ENCODE measurements around the gene APOH. TPM values are rescaled to one million over a fixed set of nuclear protein-coding genes. Genes with fewer than 3 reads are reported as not detected.
A peak's percentile ranks its signal among the peaks of the same experiment; 100 is the strongest.

Gene APOH
- total RNA-seq, 2 experiments from 2014 or later, result not detected

DNA sequence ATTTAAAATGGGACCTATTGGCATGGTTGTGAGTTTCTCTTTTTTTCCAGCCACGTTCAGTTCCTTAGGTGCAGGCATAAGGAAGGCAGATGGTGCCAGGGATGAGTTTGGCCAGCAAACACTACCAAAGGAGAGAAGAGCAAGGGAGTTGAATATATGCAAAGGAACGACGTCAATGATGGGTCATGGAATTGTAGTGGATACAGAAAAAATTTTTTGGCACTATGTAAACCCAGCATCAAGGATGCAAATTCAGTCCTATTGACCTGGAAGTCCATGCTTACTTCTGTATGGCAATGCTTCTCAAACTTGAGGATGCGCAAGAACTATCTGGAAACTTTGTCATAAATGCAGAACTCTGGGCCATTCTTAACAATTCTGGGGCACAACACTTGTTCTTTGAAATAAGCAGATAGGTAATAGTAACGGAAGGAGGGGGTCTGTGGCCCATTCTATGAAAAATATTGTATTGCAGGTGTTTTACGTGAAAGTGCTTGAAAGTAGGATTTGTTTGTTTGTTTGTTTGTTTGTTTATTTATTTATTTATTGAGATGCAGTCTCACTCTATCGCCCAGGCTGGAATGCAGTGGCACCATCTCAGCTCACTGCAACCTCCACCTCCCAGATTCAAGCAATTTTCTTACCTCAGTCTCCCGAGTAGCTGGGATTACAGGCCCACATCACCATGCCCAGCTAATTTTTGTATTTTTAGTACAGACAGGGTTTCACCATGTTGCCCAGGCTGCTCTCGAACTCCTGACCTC lies 18.0 kb downstream of the APOH start:
- Mint-ChIP-seq H3K4me3 (no peak overlapping the region), H3K27ac (no peak overlapping the region), H3K27me3 (no peaks in the 10 kb centered on the region), H3K36me3 (ENCODE audit: low read depth) (no peaks in the 10 kb centered on the region), H3K4me1 (no peaks in the 10 kb centered on the region), H3K9me3 (ENCODE audit: low read depth) (no peaks in the 10 kb centered on the region)
- POLR2A ChIA-PET, result interaction anchor here (0.6 kb wide), 1 partner anchor 47 kb away, joined by 3 read pairs; no protein-coding TSS in a partner anchor
- CTCF ChIA-PET, result interaction anchor here (0.7 to 2.5 kb wide), 3 partner anchors 9 to 458 kb away, joined by 3 to 11 read pairs (median 4); no protein-coding TSS in a partner anchor
- DNase-seq (no peak), ATAC-seq (no peak)
- intact Hi-C loops (cut with DNase I, micrococcal nuclease), result no loop called here

DNA sequence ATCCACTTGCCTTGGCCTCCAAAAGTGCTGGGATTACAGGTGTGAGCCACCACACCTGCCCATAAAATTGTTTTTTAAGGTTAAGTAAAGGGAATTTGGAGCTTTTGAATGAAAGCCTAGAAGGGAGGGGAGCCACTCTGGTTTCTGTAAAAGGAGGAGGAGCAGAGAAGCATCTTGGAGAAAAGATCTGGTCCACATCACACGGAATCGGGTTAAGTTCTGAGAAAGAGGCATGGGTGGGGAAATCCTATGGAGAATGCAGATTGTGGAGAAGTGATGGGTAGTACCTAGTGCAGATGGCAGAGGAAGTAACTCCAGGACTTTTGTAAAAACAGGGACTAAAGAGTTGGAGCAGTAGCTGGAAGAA lies 19.0 kb downstream of the APOH start:
- Mint-ChIP-seq H3K9me3 (ENCODE audit: low read depth) (no peaks in the 10 kb centered on the region), H3K36me3 (ENCODE audit: low read depth) (no peaks in the 10 kb centered on the region), H3K4me3 (no peak overlapping the region), H3K27ac (no peak overlapping the region), H3K27me3 (no peaks in the 10 kb centered on the region), H3K4me1 (no peaks in the 10 kb centered on the region)
- POLR2A ChIA-PET, result no interaction called here
- DNase-seq (no peak), ATAC-seq (no peak)
- CTCF ChIA-PET, result interaction anchor here (1.2 kb wide), 1 partner anchor 8 kb away, joined by 4 read pairs; no protein-coding TSS in a partner anchor
- intact Hi-C loops (cut with DNase I, micrococcal nuclease), result no loop called here

DNA sequence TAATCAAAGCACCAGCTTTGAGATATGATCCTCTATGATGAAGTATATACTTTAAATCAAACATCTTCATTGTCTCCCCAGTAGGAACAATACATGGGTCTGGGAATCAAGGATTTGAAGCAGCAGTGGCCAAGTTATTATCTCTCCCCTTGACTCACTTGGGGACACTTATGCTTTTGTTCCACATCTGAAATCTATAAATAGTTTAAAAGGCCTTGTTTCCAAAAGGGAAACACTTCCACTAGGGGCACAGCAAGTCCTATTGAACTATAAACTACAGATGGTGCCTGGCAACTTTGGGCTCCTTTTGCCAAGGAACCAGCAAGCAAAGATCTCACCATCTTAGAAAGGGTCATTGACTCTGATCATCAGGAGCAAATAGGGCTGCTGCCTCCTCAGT lies 21.3 kb downstream of the APOH start:
- ChIA-PET POLR2A (no interaction called here), CTCF (interaction anchor here (0.6 kb wide), 1 partner anchor 424 kb away, joined by 4 read pairs; no protein-coding TSS in a partner anchor)
- no peak overlapping the region for H3K27ac Mint-ChIP-seq
- intact Hi-C loops (cut with DNase I, micrococcal nuclease), result no loop called here
- no peak overlapping the region for H3K4me3 Mint-ChIP-seq
- H3K27me3 Mint-ChIP-seq, result no peaks in the 10 kb centered on the region
- H3K9me3 Mint-ChIP-seq (ENCODE audit: low read depth), result no peaks in the 10 kb centered on the region
- DNase-seq (no peak), ATAC-seq (no peak)
- H3K36me3 Mint-ChIP-seq (ENCODE audit: low read depth), result no peaks in the 10 kb centered on the region
- H3K4me1 Mint-ChIP-seq, result no peaks in the 10 kb centered on the region

DNA sequence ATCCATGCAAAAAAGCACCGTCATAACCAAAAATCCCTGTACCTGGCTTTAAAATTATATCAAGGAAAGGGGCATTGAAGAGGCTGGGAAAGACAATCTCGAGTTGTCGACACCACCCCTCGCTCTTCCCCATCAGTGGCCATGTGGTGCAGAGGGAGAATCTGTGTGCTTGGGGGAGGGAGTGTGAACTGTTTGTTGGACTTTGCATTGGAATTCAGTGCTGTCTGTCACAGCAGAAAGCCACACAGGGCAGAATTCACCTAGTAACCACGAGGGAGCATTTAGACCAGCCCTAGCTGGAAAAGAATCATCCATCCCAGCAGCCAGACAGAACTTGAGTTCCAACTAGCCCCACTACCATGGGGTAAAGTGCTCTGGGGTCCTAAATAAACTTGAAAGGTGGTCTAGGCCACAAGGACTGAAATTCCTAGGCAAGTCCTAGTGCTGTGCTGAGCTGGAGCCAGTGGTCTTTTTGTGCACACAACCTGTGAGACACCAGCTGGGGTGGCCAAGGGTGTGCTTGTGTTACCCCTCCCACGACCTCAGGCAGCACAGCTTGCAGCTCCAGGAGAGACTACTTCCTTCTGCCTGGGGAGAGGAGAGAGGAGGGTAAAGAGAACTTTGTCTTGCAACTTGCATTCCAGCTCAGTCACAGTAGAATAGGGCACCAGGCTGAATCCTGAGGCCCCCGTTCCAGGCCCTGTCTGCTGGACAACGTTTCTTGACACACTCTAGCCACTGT lies 25.8 kb downstream of the APOH start:
- H3K4me1 Mint-ChIP-seq, result peaks cover 17% of the 10 kb centered on the region
- no peaks in the 10 kb centered on the region for H3K27me3 Mint-ChIP-seq
- CTCF ChIA-PET, result interaction anchor here (1.4 to 3.6 kb wide), 5 partner anchors 9 to 727 kb away, joined by 3 to 26 read pairs (median 8); partner anchors contain the start of gene CEP112
- intact Hi-C loops (cut with DNase I, micrococcal nuclease), result loop anchor here in 1 of 2 experiments (5.0 kb wide), 3 partner anchors 49 to 424 kb away; no protein-coding TSS in a partner anchor
- H3K27ac Mint-ChIP-seq, result no peak overlapping the region
- POLR2A ChIA-PET, result no interaction called here
- DNase-seq (no peak), ATAC-seq (no peak)
- no peaks in the 10 kb centered on the region for H3K36me3 Mint-ChIP-seq (ENCODE audit: low read depth)
- no peaks in the 10 kb centered on the region for H3K9me3 Mint-ChIP-seq (ENCODE audit: low read depth)
- H3K4me3 Mint-ChIP-seq, result no peak overlapping the region

DNA sequence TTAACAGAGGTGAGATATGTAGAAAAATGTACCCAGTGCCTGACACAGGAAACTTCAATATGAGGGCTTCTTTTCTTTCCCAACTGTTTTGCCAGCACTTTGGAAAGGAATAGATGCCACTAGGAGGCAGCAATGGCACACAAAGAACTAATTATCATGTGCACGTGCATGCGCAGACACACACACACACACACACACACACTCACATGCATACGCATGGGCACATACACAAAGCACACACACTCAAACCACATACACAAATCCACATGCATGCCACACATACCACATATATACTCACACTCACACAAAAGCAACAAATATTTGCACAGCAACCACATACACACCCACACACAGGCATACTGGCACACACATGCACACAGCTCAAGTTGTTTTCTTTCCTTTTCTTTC lies 28.5 kb downstream of the APOH start:
- ATAC-seq (peak; percentile 74), DNase-seq (peak; percentile 69)
- no peaks in the 10 kb centered on the region for H3K9me3 Mint-ChIP-seq (ENCODE audit: low read depth)
- ChIA-PET CTCF (interaction anchor here (0.6 to 3.6 kb wide), 25 partner anchors 8 to 847 kb away, joined by 3 to 26 read pairs (median 3); partner anchors contain the start of gene CEP112), POLR2A (no interaction called here)
- no peaks in the 10 kb centered on the region for H3K27me3 Mint-ChIP-seq
- no peak overlapping the region for H3K27ac Mint-ChIP-seq
- no peak overlapping the region for H3K4me3 Mint-ChIP-seq
- intact Hi-C loops (cut with DNase I, micrococcal nuclease), result loop anchor here (1.0 to 5.0 kb wide), 9 partner anchors 52 to 706 kb away; no protein-coding TSS in a partner anchor
- peaks cover 17% of the 10 kb centered on the region for H3K4me1 Mint-ChIP-seq
- no peaks in the 10 kb centered on the region for H3K36me3 Mint-ChIP-seq (ENCODE audit: low read depth)

DNA sequence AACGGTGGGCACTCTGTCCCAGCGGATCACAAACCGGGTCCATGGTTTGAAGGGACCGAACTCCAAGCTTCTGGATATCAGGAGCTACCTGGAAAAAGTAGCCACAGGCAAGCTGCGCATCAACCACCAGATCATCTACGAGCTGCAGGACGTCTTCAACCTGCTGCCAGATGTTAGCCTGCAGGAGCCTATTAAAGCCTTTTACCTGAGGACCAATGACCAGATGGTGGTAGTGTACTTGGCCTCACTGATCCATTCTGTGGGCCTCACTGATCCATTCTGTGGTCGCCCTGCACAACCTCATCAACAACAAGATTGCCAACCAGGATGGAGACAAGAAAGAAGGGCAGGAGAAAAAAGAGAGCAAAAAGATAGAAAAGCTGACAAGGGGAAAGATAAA lies 31.0 kb downstream of the APOH start:
- ChIA-PET POLR2A (no interaction called here), CTCF (interaction anchor here (0.6 to 1.2 kb wide), 3 partner anchors 262 to 715 kb away, joined by 3 to 4 read pairs (median 3); no protein-coding TSS in a partner anchor)
- Mint-ChIP-seq H3K9me3 (ENCODE audit: low read depth) (no peaks in the 10 kb centered on the region), H3K27me3 (no peaks in the 10 kb centered on the region), H3K4me3 (no peak overlapping the region), H3K4me1 (peaks cover 17% of the 10 kb centered on the region), H3K27ac (no peak overlapping the region), H3K36me3 (ENCODE audit: low read depth) (no peaks in the 10 kb centered on the region)
- intact Hi-C loops (cut with DNase I, micrococcal nuclease), result no loop called here
- no peak for ATAC-seq
- no peak for DNase-seq

DNA sequence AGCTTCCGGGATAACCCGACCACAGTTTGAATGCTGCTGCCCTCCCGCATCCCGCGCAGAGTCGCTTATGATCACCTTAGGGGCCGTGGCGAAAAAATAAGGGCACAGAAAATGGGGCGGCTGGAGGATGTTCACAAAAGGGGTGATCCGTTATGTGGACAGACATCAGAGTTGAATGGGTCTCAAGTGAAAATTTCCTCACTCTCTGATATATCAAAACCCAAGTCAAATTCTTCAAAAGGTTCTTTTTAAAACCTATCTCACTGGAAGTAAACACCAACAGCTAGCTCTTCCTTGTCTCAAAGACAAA lies 36.9 kb downstream of the APOH start:
- ChIA-PET POLR2A (no interaction called here), CTCF (interaction anchor here (1.4 to 4.1 kb wide), 2 partner anchors 9 to 22 kb away, joined by 4 to 26 read pairs; no protein-coding TSS in a partner anchor)
- Mint-ChIP-seq H3K36me3 (ENCODE audit: low read depth) (peaks cover 2% of the 10 kb centered on the region), H3K9me3 (ENCODE audit: low read depth) (no peaks in the 10 kb centered on the region), H3K27ac (peak overlapping the region; percentile 60), H3K4me1 (peaks cover 13% of the 10 kb centered on the region), H3K4me3 (peak overlapping the region; percentile 77), H3K27me3 (no peaks in the 10 kb centered on the region)
- DNase-seq, result no peak
- ATAC-seq, result no peak
- intact Hi-C loops (cut with DNase I, micrococcal nuclease), result loop anchor here in 1 of 2 experiments (1.0 kb wide), 1 partner anchor 110 kb away; the partner anchor contains the start of gene PRKCA

DNA sequence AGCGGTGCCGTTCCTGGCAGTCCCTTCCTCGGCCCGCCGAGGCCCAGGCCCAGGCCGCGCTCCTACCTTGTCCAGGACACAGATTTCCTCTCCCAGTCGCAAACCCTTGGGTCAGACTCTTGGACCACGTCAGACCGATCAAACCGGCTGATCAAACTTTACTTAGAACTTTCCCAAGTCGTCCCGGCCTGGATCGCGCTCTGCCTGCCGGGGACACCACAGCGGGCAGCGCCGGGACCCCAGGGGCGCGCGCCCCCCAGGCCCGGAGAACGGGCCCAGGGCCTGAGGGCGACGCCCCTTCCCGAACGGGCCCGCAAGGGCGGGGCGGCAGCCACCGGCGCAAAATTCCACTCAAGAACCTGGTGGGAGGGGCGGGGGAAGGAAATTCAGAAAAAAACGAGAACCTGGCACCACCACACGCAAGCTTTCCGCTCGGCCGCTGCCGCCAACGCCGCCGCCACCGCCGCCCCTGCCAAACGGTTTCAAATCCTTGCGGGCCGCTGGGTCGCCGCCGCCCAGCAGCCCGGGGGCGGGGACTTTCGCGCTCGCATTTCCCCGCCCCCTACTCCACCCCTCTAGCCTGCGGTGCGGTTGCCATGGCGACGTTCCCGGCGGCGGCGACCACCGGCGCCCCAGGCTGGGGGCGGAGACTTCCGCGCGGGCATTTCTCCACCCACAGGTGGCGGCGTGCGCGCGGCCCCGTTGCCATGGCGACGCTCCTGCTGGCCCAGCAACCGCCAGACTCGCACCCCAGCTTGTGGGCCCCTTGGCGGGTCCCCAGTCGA lies 37.4 kb downstream of the APOH start, which contains the start of gene CEP112:
TSS of gene CEP112 (minus strand) at position 541 of the 785 bp plus-strand sequence.
- peak; percentile 88 for DNase-seq
- ChIA-PET POLR2A (no interaction called here), CTCF (interaction anchor here (0.6 to 4.1 kb wide), 2 partner anchors 10 to 313 kb away, joined by 3 to 26 read pairs; no protein-coding TSS in a partner anchor)
- Mint-ChIP-seq H3K36me3 (ENCODE audit: low read depth) (peaks cover 2% of the 10 kb centered on the region), H3K27me3 (no peaks in the 10 kb centered on the region), H3K27ac (peak within 1 kb of the TSS; percentile 62), H3K9me3 (ENCODE audit: low read depth) (no peaks in the 10 kb centered on the region), H3K4me1 (peaks cover 13% of the 10 kb centered on the region), H3K4me3 (peak within 1 kb of the TSS; percentile 77)
- intact Hi-C loops (cut with DNase I, micrococcal nuclease), result loop anchor here in 1 of 2 experiments (1.0 kb wide), 1 partner anchor 111 kb away; the partner anchor contains the start of gene PRKCA
- ATAC-seq, result peak; percentile 77

DNA sequence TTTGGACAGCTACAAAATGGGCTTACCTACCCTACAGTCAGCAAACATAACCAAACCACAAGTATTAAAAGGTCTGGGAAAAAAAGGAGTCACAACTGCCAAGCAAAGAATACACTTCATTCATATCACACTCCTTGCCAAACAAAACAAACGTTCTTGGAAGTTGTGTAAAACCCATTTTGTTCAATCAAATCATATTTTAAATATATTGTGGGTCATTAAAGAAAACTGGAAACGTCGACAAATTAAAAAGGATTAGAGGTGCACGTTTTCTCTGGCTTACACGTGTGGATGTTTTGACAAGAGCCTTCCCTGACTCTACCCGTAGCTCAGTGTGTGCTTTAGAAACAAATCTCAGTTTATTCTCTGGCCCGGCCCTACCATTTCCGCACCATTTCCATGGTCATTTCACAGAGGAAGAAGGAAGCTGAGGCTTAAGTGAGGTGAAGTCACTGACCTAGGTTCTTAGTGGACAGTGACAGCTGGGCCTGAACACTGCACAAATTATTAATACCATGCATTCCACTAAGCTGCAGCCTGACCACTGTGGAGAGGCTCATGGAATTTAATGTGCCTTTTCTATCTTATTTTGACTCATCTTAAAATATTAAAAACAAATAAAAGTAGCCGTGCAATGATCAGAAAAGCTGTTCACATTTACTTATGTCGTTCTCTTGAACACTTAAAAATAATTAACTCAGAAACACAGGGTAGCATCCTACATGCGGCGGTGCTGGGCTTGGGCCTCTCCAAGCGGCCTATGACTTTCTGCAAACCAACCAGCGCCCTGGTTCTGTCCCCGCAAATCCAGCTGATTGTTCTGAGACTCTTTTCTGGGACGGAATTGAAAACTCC lies 38.2 kb downstream of the APOH start:
- no peak for DNase-seq
- POLR2A ChIA-PET, result no interaction called here
- Mint-ChIP-seq H3K9me3 (ENCODE audit: low read depth) (no peaks in the 10 kb centered on the region), H3K4me1 (peaks cover 13% of the 10 kb centered on the region), H3K27ac (peak overlapping the region; percentile 62), H3K4me3 (peak overlapping the region; percentile 77), H3K36me3 (ENCODE audit: low read depth) (peaks cover 2% of the 10 kb centered on the region), H3K27me3 (no peaks in the 10 kb centered on the region)
- CTCF ChIA-PET, result interaction anchor here (0.6 to 4.1 kb wide), 4 partner anchors 8 to 314 kb away, joined by 3 to 26 read pairs (median 4); no protein-coding TSS in a partner anchor
- intact Hi-C loops (cut with DNase I, micrococcal nuclease), result no loop called here
- ATAC-seq, result no peak

DNA sequence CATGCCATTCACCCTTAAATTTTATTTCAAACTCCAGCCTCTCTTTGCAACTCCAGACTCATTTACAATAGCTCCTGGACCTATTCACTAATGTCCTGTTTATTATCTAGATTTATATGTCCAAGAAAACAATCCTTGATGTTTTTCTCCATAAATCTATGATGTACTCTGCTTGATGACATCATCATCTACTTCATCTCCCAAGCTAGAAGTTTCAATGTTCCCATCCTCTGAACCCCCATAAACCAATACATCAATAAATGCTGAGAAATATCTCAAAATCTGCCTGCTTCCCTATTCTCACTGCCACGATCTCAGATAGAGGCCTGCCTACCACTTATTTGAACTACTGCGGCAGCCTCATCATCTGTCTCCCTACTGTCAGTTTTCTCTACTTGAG lies 41.5 kb downstream of the APOH start:
- intact Hi-C loops (cut with DNase I, micrococcal nuclease), result no loop called here
- Mint-ChIP-seq H3K27me3 (no peaks in the 10 kb centered on the region), H3K4me1 (peaks cover 13% of the 10 kb centered on the region), H3K27ac (no peak overlapping the region), H3K9me3 (ENCODE audit: low read depth) (peaks cover 2% of the 10 kb centered on the region), H3K4me3 (no peak overlapping the region), H3K36me3 (ENCODE audit: low read depth) (peaks cover 2% of the 10 kb centered on the region)
- POLR2A ChIA-PET, result no interaction called here
- DNase-seq, result no peak
- no peak for ATAC-seq
- CTCF ChIA-PET, result interaction anchor here (0.9 to 1.0 kb wide), 2 partner anchors 13 to 22 kb away, joined by 3 read pairs; no protein-coding TSS in a partner anchor

All from activated CD4-positive, alpha-beta T cell treated with anti-CD3 and anti-CD28 coated beads for 36 hours (primary cell).